ENCODE measurements around the gene COL19A1.

The COL19A1 gene

DNA sequence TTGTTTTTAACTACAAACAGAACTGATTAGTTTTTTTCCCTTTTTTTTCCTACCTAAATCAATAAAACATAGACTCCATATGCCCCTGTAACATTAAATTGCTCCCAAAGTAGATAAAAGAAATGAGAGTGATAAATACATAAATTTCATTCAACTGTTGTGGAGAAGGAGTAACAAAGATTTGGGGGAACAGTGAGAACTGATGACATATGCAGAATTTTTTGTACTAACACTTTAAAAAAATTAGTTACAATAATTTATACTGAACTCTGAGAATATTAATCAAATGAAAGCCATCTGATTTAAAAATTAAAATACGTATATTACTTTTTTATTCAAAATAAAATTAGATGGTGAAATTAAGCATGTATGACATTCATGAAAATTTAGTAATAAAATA lies 195.7 kb downstream of the COL19A1 start:
- Histone ChIP-seq H3K27me3 (ENCODE audit: control insufficient read depth, insufficient read depth, low read length) (no peaks in the 10 kb centered on the region), H3K4me2 (ENCODE audit: low read length) (no peak overlapping the region), H2AFZ (no peak overlapping the region), H3K27ac (no peak overlapping the region), H3K9ac (no peak overlapping the region), H3K4me3 (ENCODE audit: low read depth, low read length) (no peak overlapping the region), H3K36me3 (ENCODE audit: control insufficient read depth, insufficient read depth, low read length) (no peaks in the 10 kb centered on the region), H3K9me3 (ENCODE audit: control insufficient read depth, low read length) (no peaks in the 10 kb centered on the region), H3K79me2 (no peaks in the 10 kb centered on the region), H3K4me1 (no peaks in the 10 kb centered on the region)
- TF ChIP-seq, protein P1, sequence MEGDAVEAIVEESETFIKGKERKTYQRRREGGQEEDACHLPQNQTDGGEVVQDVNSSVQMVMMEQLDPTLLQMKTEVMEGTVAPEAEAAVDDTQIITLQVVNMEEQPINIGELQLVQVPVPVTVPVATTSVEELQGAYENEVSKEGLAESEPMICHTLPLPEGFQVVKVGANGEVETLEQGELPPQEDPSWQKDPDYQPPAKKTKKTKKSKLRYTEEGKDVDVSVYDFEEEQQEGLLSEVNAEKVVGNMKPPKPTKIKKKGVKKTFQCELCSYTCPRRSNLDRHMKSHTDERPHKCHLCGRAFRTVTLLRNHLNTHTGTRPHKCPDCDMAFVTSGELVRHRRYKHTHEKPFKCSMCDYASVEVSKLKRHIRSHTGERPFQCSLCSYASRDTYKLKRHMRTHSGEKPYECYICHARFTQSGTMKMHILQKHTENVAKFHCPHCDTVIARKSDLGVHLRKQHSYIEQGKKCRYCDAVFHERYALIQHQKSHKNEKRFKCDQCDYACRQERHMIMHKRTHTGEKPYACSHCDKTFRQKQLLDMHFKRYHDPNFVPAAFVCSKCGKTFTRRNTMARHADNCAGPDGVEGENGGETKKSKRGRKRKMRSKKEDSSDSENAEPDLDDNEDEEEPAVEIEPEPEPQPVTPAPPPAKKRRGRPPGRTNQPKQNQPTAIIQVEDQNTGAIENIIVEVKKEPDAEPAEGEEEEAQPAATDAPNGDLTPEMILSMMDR (IDR thresholded peaks at IDR 0.05), result no peak

DNA sequence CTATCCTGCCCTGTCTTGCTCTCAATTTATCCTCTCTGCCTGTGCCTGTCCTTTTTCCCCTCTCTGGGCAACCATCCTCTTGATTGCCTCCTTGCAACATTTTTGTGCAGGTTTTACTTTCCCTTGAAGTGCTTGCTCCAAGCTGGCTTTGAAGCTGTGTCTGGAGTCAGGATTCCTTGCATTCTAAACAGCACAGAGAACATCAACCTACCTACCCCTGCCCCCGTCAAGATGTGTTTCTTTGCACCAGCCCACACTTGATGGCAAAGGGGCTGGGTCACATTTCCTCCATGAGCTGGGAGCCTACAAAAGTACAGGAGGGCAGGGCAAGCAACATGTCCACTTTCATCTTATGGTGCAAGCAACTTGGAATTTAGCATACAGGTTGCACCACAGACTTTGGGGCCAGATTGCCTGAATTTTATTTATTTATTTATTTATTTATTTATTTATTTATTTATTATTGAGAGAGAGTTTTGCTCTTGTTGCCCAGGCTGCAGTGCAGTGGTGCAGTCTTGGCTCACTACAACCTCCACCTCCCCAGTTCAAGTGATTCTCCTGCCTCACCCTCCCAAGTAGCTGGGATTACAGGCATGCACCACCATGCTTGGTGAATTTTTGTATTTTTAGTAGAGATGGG lies 206.3 kb downstream of the COL19A1 start:
- H3K36me3 ChIP-seq (ENCODE audit: control insufficient read depth, insufficient read depth, low read length), result no peaks in the 10 kb centered on the region
- TF ChIP-seq, protein P1 (IDR thresholded peaks at IDR 0.05), result no peak
- H3K9me3 ChIP-seq (ENCODE audit: control insufficient read depth, low read length), result no peaks in the 10 kb centered on the region
- no peak overlapping the region for H3K9ac ChIP-seq
- H3K79me2 ChIP-seq, result no peaks in the 10 kb centered on the region
- H3K4me3 ChIP-seq (ENCODE audit: low read depth, low read length), result no peak overlapping the region
- H3K4me2 ChIP-seq (ENCODE audit: low read length), result no peak overlapping the region
- no peaks in the 10 kb centered on the region for H3K27me3 ChIP-seq (ENCODE audit: control insufficient read depth, insufficient read depth, low read length)
- H3K27ac ChIP-seq, result no peak overlapping the region
- H3K4me1 ChIP-seq, result no peaks in the 10 kb centered on the region
- H2AFZ ChIP-seq, result no peak overlapping the region

DNA sequence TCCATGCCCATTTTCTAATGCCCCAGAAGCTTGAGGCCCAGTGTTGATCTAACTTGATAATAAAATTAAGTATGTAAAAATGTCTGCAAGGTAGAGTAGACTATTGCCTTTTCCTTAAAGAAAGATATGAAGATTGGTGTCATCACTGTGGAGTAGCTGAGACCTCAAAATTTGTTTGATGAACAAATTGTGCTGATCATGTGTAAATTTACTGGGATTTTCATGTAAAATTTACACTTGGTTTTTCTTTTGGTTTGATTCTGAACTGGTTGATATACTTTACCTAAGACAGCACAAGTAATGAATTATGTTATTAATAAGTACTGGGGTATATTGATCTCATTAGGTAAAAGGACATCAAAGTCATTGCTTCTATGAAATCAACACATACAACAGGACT lies 207.3 kb downstream of the COL19A1 start:
- TF ChIP-seq, protein P1 (IDR thresholded peaks at IDR 0.05), result no peak

DNA sequence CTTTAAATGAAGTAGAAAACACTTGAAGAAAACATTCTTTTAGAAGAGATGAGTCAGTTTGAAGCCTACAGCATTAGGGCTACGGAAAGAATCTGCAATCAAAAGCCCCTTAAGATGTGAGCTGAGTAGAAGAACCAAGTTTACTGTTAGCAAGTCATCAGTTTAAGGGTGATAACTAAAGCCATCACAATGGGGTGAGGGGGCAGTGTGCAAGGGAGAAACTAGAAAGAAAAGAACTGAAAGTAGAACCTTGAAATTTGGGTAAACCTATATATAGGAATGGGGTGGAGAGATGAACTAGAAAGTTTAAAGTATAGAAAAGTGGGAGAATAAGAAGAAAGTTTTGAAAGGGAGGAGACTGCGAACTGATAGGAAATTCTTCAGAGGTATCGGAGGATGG lies 212.9 kb downstream of the COL19A1 start:
- no peak overlapping the region for H3K9ac ChIP-seq
- no peaks in the 10 kb centered on the region for H3K36me3 ChIP-seq (ENCODE audit: control insufficient read depth, insufficient read depth, low read length)
- H3K4me1 ChIP-seq, result no peaks in the 10 kb centered on the region
- H3K27me3 ChIP-seq (ENCODE audit: control insufficient read depth, insufficient read depth, low read length), result no peaks in the 10 kb centered on the region
- TF ChIP-seq, protein P1 (IDR thresholded peaks at IDR 0.05), result no peak
- no peak overlapping the region for H3K4me2 ChIP-seq (ENCODE audit: low read length)
- H3K4me3 ChIP-seq (ENCODE audit: low read depth, low read length), result no peak overlapping the region
- H3K79me2 ChIP-seq, result no peaks in the 10 kb centered on the region
- H3K27ac ChIP-seq, result no peak overlapping the region
- no peak overlapping the region for H2AFZ ChIP-seq
- H3K9me3 ChIP-seq (ENCODE audit: control insufficient read depth, low read length), result no peaks in the 10 kb centered on the region

More for the DNA sequence above, 207.3 kb downstream of the COL19A1 start:
- Histone ChIP-seq H2AFZ (no peak overlapping the region), H3K4me1 (no peaks in the 10 kb centered on the region), H3K4me2 (ENCODE audit: low read length) (no peak overlapping the region), H3K27ac (no peak overlapping the region), H3K9ac (no peak overlapping the region), H3K79me2 (no peaks in the 10 kb centered on the region), H3K36me3 (ENCODE audit: control insufficient read depth, insufficient read depth, low read length) (no peaks in the 10 kb centered on the region), H3K27me3 (ENCODE audit: control insufficient read depth, insufficient read depth, low read length) (no peaks in the 10 kb centered on the region), H3K4me3 (ENCODE audit: low read depth, low read length) (no peak overlapping the region), H3K9me3 (ENCODE audit: control insufficient read depth, low read length) (no peaks in the 10 kb centered on the region)

DNA sequence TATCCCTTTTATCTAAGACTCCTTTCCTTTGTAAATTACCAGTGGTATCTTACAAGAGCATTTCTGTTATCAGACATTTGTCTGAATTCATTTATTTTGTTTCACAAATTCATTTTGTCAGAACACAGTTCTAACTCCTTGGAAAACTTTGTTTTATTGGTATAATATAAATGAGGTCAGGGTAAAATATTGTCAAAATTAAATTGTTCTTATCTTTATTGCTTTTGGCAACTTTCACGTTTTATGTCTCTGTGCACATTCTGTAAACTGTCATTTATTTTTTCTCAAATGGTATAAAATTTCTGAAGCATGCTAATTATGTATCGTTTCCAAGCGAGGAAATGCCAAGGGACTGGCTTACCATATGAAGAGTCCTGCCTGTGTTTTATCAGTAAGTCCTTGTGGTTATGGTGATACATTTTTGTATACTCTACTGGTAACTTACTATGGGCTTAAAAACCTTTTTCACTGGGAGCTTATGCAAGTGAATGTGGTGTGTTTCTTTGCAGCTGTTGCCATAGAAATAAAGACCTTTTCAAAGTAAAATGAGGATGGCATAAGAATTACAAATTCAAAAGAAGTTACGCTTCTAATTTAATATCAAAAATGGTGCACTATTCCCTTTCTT lies 214.2 kb downstream of the COL19A1 start:
- TF ChIP-seq, protein P1 (IDR thresholded peaks at IDR 0.05), result no peak
- H3K4me3 ChIP-seq (ENCODE audit: low read depth, low read length), result no peak overlapping the region
- no peak overlapping the region for H2AFZ ChIP-seq
- H3K9me3 ChIP-seq (ENCODE audit: control insufficient read depth, low read length), result no peaks in the 10 kb centered on the region
- no peaks in the 10 kb centered on the region for H3K36me3 ChIP-seq (ENCODE audit: control insufficient read depth, insufficient read depth, low read length)
- no peaks in the 10 kb centered on the region for H3K27me3 ChIP-seq (ENCODE audit: control insufficient read depth, insufficient read depth, low read length)
- H3K9ac ChIP-seq, result no peak overlapping the region
- no peak overlapping the region for H3K4me2 ChIP-seq (ENCODE audit: low read length)
- H3K79me2 ChIP-seq, result no peaks in the 10 kb centered on the region
- no peak overlapping the region for H3K27ac ChIP-seq
- no peaks in the 10 kb centered on the region for H3K4me1 ChIP-seq

Data from parathyroid adenoma (tissue), 2 donors.